HG03460 (cell line): ENCODE data around the gene TMEM106A.
"Not testable (repeated sequence)": the region's sequence is repeated elsewhere in the genome, so short reads cannot be mapped to it uniquely, and the experiment has no call there.

Experiments used
- ATAC-seq: cut with Tn5 transposase; IDR thresholded peaks from one replicate; pipeline ENCODE4 v1.9.1; 2021; ENCODE audit not compliant: unreplicated experiment

Gene TMEM106A

GRCh38 chr17:43213545-43213944 is 1.9 kb downstream of the TMEM106A start:
- no peak for ATAC-seq

DNA sequence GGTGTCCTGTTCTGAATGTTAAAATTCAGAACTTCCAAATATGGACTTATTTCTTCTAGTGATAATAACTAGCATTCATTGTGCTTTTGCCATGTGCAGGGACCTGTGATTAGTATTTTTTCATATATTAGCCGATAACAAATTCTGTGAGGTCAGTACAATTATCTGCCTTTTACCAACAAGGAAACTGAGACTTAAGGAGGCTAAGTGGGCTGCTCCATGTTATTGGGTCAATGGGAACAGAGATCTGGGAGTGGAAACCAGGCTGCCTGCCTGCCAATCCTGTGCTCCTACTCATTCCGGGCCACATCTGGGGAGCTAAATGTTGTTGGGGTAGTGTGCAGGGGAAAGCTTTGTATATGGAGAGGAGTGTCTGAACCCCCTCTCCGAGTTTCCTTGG is 3.7 kb downstream of the TMEM106A start:
- ATAC-seq: no peak

- no peak for ATAC-seq
Measured at GRCh38 chr17:43216369-43216761, 4.7 kb downstream of the TMEM106A start.

DNA sequence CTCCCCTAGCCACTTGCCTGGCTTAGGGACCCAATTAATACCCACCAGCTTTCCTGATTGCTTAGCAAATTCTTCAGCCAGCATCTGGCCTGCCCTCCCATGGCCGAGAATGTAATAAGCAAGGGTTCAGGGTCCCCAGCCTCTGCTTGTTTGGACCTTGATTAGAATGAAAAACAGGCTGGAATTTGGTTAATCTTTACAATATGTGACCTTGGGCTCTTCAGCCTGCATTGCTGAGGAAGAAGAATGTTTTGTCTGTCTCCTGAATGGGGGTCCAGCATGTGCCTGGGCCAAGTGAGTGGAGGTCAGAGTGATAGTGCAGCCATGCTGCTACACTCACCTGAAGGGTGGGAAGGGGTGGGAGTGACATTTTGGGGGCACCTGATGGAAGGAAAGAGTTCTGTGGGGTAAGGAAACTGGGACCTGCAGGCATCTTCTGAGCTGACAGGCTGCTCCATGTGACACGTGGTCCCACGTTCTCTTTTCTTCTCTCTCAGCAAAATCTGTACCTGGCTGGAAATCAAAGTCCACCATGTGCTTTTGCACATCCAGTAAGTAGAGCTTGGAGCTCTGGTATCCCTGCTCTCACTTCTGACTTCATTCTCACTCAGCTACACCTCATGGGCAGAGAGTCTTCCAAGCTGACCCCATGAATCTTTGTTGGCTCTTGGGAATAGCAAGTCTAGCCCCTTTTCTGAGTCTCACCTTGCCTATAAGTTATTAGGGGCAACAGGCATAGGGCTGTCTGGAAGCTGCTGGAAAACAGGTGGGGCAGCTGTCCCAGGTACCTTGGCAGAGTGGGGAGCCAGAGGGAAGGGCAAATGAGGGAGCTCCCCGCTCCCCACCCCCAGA is 5.3 kb downstream of the TMEM106A start:
- no peak for ATAC-seq

- no peak for ATAC-seq
Measured at GRCh38 chr17:43217614-43218087, 6.0 kb downstream of the TMEM106A start.

DNA sequence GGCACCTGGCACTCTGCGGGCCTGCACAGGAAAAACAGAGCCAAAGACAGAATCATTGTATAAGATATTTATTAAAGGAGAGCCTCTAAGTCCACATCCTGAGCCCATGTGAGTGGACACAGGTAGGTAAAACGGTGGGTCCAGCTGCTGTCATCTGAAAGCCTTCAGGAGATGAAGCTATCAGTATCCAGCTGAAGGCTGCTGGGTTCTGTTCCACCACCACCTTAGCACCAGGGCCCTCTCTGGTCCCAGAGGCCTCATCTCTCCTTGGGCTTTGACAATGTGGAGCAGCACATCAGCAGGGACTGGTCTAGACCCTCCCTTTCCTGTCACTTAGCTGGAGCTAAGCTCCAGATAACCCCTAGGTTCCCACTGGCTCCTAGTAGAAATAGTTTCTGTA is 7.3 kb downstream of the TMEM106A start:
- no peak for ATAC-seq

GRCh38 chr17:43219746-43220380 is 8.2 kb downstream of the TMEM106A start:
- ATAC-seq: no peak

GRCh38 chr17:43220511-43221125 is 8.9 kb downstream of the TMEM106A start:
- ATAC-seq: no peak

- no peak for ATAC-seq
Measured at GRCh38 chr17:43224146-43224705, 12.6 kb downstream of the TMEM106A start.

GRCh38 chr17:43226393-43226792 is 14.7 kb downstream of the TMEM106A start:
- no peak for ATAC-seq

- ATAC-seq: not testable (repeated sequence)
Measured at GRCh38 chr17:43228020-43228782, 16.5 kb downstream of the TMEM106A start, which contains the start of gene CCDC200. Gene CCDC200 (minus strand): TSS chr17:43228623. CDS start chr17:43228554, 69 bp downstream.

GRCh38 chr17:43231205-43232020 is 19.7 kb downstream of the TMEM106A start:
- not testable (repeated sequence) for ATAC-seq

DNA sequence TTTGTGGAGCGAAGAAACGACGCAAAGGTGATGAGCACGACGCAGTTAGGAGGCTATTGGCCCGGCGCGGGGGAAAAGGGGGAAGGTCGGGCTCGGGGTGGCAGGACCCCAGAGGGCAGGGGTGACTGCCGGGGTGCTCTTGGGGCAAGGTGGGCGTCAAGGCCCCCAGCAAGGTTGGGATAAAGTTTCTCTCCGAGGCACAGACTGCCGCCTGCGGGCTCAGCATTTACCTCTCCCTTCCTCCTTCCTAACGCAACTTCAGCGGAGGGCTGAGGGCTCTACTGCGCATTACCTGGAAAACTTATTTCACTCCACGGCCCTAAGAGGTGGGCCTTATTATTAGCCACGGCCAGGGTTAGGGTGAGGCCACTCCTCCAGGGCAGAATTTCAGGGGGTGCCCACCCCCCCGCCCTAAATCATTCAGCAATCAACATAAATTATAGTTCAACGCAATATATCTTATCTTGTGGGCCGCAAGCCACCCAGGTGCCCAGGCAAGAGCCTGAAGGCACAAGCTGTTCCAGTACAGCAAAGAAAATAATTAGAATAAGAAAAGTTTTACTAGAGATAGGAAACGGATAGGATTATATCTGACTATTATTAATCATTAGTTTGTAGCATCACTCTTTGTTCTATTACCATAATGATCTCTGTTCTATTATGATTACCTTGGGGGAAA is 20.5 kb downstream of the TMEM106A start:
- ATAC-seq: not testable (repeated sequence)

- not testable (repeated sequence) for ATAC-seq
Measured at GRCh38 chr17:43233263-43233662, 21.6 kb downstream of the TMEM106A start.

GRCh38 chr17:43233877-43234276 is 22.2 kb downstream of the TMEM106A start, which contains the start of gene RNU2-1:
Gene RNU2-1 (minus strand): TSS chr17:43233977.
- not testable (repeated sequence) for ATAC-seq

GRCh38 chr17:43239597-43239996 is 27.9 kb downstream of the TMEM106A start:
- not testable (repeated sequence) for ATAC-seq

DNA sequence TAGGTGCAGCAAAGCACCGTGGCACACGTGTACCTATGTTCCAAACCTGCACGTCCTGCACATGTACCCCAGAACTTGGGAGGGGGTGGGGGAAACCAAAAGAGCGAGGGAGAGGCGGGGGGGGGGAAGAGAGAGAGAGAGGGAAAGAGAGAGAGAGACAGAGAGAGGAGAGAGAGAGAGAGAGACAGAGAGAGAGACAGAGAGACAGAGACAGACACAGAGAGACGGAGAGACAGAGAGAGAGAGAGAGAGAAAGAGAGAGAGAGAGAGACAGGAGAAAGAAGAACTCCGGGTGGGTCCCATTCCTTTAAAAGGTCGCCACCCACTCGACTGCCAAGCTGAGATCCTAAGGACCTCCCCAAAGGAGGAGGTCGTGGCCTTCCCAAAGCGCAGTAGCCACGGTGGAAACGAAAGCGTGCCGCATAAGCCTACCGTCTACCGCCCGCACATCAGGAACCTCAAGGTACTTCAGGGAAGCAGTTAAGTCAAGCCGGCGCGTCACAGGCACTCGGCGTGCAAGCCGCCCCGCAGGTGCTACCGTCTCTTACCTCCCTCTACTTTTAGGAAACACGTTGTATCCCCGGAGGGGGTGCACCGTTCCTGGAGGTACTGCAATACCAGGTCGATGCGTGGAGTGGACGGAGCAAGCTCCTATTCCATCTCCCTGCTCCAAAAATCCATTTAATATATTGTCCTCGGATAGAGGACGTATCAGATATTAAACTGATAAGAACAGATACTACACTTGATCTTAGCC is 29.1 kb downstream of the TMEM106A start:
- not testable (repeated sequence) for ATAC-seq

GRCh38 chr17:43246456-43246855 is 34.8 kb downstream of the TMEM106A start:
- not testable (repeated sequence) for ATAC-seq
